Measurements from ENCODE around the gene TTC14. TPM values are rescaled to one million over a fixed set of nuclear protein-coding genes. Genes with fewer than 3 reads are reported as not detected.

Gene TTC14
- total and polyA plus RNA-seq, 2 of the 8 experiments (the other 6 are each of a cell fraction or from before 2014, with no cell fraction given) = 10.2 to 22.3 TPM

- H3K56ac ChIP-seq (replicated peaks; ENCODE audit: insufficient read length, low read depth, low read length) = no peak overlapping the region
- no peak overlapping the region for H3K14ac ChIP-seq (ENCODE audit: insufficient read length)
- H2BK20ac ChIP-seq (ENCODE audit: low read length) = no peak overlapping the region
- H3K4ac ChIP-seq (replicated peaks; ENCODE audit: insufficient read length, low read depth, low read length) = no peak overlapping the region
- H4K20me1 ChIP-seq (replicated peaks in 1 of 2; ENCODE audit: control insufficient read depth in 1 of 2, insufficient read depth in 2 of 2, low read length in 2 of 2) = no peaks in the 10 kb centered on the region
- no peak overlapping the region for H3K9ac ChIP-seq (replicated peaks in 1 of 4; ENCODE audit: extremely low read depth in 1 of 4, low read depth in 3 of 4, low read length in 3 of 4)
- H2AK5ac ChIP-seq (ENCODE audit: low read depth, low read length) = no peak overlapping the region
- TF ChIP-seq CHD2 (IDR thresholded peaks at IDR 0.05; ENCODE audit: low read length) (no peak), YY1 (IDR thresholded peaks at IDR 0.05; ENCODE audit: low read depth, low read length) (no peak), GTF2F1 (IDR thresholded peaks at IDR 0.05; ENCODE audit: borderline replicate concordance, low read depth, low read length) (no peak), FOSL1 (IDR thresholded peaks at IDR 0.05; ENCODE audit: insufficient read depth, low read depth, low read length) (no peak), EP300 (IDR thresholded peaks at IDR 0.05; ENCODE audit: borderline replicate concordance in 1 of 2, low read depth in 2 of 2, low read length in 2 of 2) (no peak), SIRT6 (IDR thresholded peaks at IDR 0.05; ENCODE audit: low read length) (no peak), NRF1 (IDR thresholded peaks at IDR 0.05; ENCODE audit: low read depth, low read length) (no peak), SP1 (IDR thresholded peaks at IDR 0.05; ENCODE audit: low read depth, low read length) (no peak), SIX5 (IDR thresholded peaks at IDR 0.05; ENCODE audit: low read depth, low read length) (no peak), TCF12 (IDR thresholded peaks at IDR 0.05; ENCODE audit: low read depth, low read length) (no peak), CHD1 (IDR thresholded peaks at IDR 0.05; ENCODE audit: low read depth, low read length) (no peak), TBP (IDR thresholded peaks at IDR 0.05; ENCODE audit: low read depth, low read length) (no peak)
- 82% methylated on average over 1 of the region's 1 CpG; no CpG with 5 or more reads in 1 of the 2 experiments for WGBS, 2 experiments (ENCODE audit: extremely low coverage in 1 of 2, insufficient coverage in 1 of 2, insufficient read length in 1 of 2, insufficient replicate concordance in 2 of 2, low coverage in 1 of 2, low lambda C conversion rate in 2 of 2, missing lambda C conversion rate in 1 of 2)
- no peak overlapping the region for H2BK12ac ChIP-seq (ENCODE audit: low read depth, low read length)
- H3K9me3 ChIP-seq (ENCODE audit: insufficient read depth in 2 of 2, low read depth in 1 of 2, low read length in 1 of 2) = no peaks in the 10 kb centered on the region
- no peak overlapping the region for H3K18ac ChIP-seq (ENCODE audit: extremely low read depth, low read length)
- H3K27me3 ChIP-seq (replicated peaks in 1 of 4; ENCODE audit: control insufficient read depth in 3 of 4, extremely low read depth in 1 of 4, insufficient read depth in 3 of 4, low read length in 3 of 4) = no peaks in the 10 kb centered on the region
- no peak overlapping the region for H4K91ac ChIP-seq (replicated peaks; ENCODE audit: insufficient read length, low read length)
- no peaks in the 10 kb centered on the region for H3K79me1 ChIP-seq (ENCODE audit: low read depth, low read length)
- DNase-seq (ENCODE audit: low read depth in 1 of 2, low spot score in 2 of 2) = no peak
- no peak overlapping the region for H4K8ac ChIP-seq (ENCODE audit: extremely low read depth, insufficient read depth, low read length)
- ChIA-PET CTCF (ENCODE audit: partially characterized antibody) (no interaction called here), POLR2A (ENCODE audit: partially characterized antibody) (no interaction called here)
- H2BK120ac ChIP-seq (replicated peaks; ENCODE audit: low read depth, low read length) = no peak overlapping the region
- no peak for FAIRE-seq
- no peaks in the 10 kb centered on the region; the same call in 1 of the 2 replicates for H3K23me2 ChIP-seq (ENCODE audit: low read depth, low read length)
- no peak overlapping the region for H2BK15ac ChIP-seq (ENCODE audit: low read length)
- no peak overlapping the region for H3K4me3 ChIP-seq (ENCODE audit: extremely low read depth in 1 of 4, insufficient read depth in 2 of 4, low read depth in 3 of 4, low read length in 4 of 4)
- no peak overlapping the region for H3K4me2 ChIP-seq (ENCODE audit: insufficient read depth in 1 of 2, low read depth in 2 of 2, low read length in 2 of 2)
- no peak overlapping the region for H4K5ac ChIP-seq (ENCODE audit: insufficient read length, low read depth, low read length)
- H3K36me3 ChIP-seq (ENCODE audit: control insufficient read depth in 2 of 4, insufficient read depth in 4 of 4, low read length in 3 of 4) = no peaks in the 10 kb centered on the region
- H3K4me1 ChIP-seq (replicated peaks in 1 of 4; ENCODE audit: control insufficient read depth in 3 of 4, insufficient read depth in 4 of 4, low read length in 3 of 4) = peaks cover 0 to 4% (median 1%) of the 10 kb centered on the region in 4 experiments; a peak in 2 of 7 replicates
- H3K79me2 ChIP-seq (ENCODE audit: control insufficient read depth in 1 of 2, insufficient read depth in 2 of 2, low read length in 2 of 2) = no peaks in the 10 kb centered on the region
- H2AFZ ChIP-seq (ENCODE audit: low read length) = no peak overlapping the region
- no peak overlapping the region for H3K27ac ChIP-seq (ENCODE audit: low read depth, low read length)
- H2BK5ac ChIP-seq (ENCODE audit: low read depth, low read length) = no peak overlapping the region
- H3K23ac ChIP-seq (ENCODE audit: insufficient read length) = no peak overlapping the region
Measured at GRCh38 chr3:180580934-180581333, 21.0 kb upstream of the TTC14 start.
